ENCODE measurements around the gene ALX3.
"Not testable (repeated sequence)": the region's sequence is repeated elsewhere in the genome, so short reads cannot be mapped to it uniquely, and the experiment has no call there.

The ALX3 gene

DNA sequence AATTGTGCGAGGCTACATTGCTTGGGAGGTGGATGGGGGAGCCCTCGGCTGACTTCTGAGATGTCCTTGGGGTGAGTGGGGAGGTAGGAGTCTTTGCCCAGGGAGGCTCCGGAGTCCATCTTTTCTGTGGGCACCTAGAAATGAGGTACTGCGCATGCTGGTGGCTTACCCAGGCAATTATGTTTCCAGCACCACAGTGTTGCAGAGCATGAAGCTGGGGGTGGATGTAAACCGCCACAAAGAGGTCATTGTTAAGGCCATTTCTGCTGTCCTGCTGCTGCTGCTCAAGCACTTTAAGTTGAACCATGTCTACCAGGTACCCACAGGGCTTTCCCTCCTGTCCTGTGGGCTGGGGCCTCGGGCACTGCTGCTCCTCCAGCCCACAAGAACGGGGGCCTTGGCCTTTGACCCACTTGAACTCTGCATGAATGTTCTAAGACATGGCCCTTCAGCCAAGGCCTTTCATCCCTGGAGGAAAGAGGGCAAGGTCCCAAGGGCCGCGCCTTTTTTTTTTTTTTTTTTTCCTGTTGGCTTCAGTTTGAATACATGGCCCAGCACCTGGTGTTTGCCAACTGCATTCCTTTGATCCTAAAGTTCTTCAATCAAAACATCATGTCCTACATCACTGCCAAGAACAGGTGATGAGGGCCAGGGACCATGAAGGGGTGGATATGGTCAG lies 21.4 kb downstream of the ALX3 start:
- DNase-seq (ENCODE audit: low read depth in 1 of 2, low spot score in 1 of 2), result no peak

- DNase-seq (ENCODE audit: low read depth in 1 of 2, low spot score in 1 of 2), result no peak
Observed at GRCh38 chr1:110048240-110048639, 22.2 kb downstream of the ALX3 start.

- DNase-seq (ENCODE audit: low read depth in 1 of 2, low spot score in 1 of 2), result no peak
Observed at GRCh38 chr1:110047463-110047862, 23.0 kb downstream of the ALX3 start.

DNA sequence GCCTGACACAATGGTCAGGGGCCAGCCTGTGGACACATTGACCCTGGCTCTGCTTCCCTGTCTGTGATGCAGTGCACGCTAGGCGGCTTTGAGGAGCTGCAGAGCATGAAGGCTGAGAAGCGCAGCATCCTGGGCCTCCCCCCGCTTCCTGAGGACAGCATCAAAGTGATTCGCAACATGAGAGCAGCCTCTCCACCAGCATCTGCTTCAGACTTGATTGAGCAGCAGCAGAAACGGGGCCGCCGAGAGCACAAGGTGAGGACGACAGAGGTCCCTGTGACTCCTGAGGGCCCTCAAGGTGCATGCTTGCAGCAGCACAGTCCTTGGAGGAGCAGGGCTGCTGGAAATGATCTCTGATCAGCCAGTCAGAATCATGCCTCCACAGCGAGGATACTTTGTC lies 27.5 kb downstream of the ALX3 start:
- DNase-seq (ENCODE audit: low read depth in 1 of 2, low spot score in 1 of 2), result no peak

- no peak for DNase-seq (ENCODE audit: low read depth in 1 of 2, low spot score in 1 of 2)
Observed at GRCh38 chr1:110040548-110040947, 29.9 kb downstream of the ALX3 start.

- DNase-seq (ENCODE audit: low read depth in 1 of 2, low spot score in 1 of 2), result no peak
Observed at GRCh38 chr1:110039641-110040040, 30.8 kb downstream of the ALX3 start.

DNA sequence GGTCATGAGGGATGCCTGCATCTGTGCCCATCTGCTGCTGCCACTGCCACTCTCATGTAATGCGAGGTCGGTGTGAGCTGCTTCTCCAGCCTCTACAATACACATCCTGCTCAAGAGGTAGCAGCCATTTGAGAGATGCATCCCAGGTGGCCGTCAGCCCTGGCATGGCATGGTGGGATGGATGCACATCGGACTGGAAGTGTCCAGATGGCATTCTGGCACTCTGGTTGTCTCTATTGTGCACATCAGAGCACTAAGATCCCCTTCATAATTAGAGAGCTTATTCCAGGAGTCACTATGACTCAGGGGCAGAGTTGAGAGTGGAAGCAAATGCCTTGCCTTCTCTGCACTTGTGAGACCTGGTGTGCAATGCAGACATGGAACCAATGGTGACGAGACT lies 32.2 kb downstream of the ALX3 start:
- no peak for DNase-seq (ENCODE audit: low read depth in 1 of 2, low spot score in 1 of 2)

- DNase-seq (ENCODE audit: low read depth in 1 of 2, low spot score in 1 of 2), result no peak
Observed at GRCh38 chr1:110035236-110035752, 35.2 kb downstream of the ALX3 start.

GRCh38 chr1:110034451-110035235 lies 35.8 kb downstream of the ALX3 start, which contains the start of gene STRIP1:
STRIP1 (plus strand) TSS chr1:110034624; CDS start chr1:110034638, 14 bp downstream.
- peak; percentile 82 to 90 for DNase-seq (ENCODE audit: low read depth in 1 of 2, low spot score in 1 of 2)

GRCh38 chr1:110034040-110034450 lies 36.4 kb downstream of the ALX3 start:
- no peak for DNase-seq (ENCODE audit: low read depth in 1 of 2, low spot score in 1 of 2)

GRCh38 chr1:110033421-110033820 lies 37.1 kb downstream of the ALX3 start:
- no peak for DNase-seq (ENCODE audit: low read depth in 1 of 2, low spot score in 1 of 2)

DNA sequence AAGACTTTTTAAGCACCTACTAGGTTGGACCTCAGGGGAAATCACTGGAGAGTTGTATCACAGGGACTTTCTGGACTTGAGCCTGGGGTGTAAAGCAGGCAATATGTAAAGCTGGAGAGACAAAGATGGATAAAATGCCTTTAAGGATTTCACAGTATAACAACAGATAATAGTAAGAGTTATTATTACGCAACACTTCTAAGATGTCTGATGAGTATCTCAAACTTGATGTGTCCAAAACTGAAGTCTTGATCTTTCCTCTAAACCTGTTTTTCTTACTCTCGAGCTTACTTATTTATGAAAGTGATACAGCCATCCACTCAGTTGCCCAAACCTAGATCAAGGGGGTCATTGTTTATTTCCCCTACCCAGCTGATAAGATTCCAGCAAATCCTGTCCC lies 38.1 kb downstream of the ALX3 start:
- DNase-seq (ENCODE audit: low read depth in 1 of 2, low spot score in 1 of 2), result no peak

GRCh38 chr1:110030687-110031086 lies 39.8 kb downstream of the ALX3 start:
- not testable (repeated sequence) for DNase-seq (ENCODE audit: low read depth in 1 of 2, low spot score in 1 of 2)

- no peak for DNase-seq (ENCODE audit: low read depth in 1 of 2, low spot score in 1 of 2)
Observed at GRCh38 chr1:110024613-110025012, 45.9 kb downstream of the ALX3 start.

GRCh38 chr1:110021285-110021684 lies 49.2 kb downstream of the ALX3 start:
- no peak for DNase-seq (ENCODE audit: low read depth in 1 of 2, low spot score in 1 of 2)

DNA sequence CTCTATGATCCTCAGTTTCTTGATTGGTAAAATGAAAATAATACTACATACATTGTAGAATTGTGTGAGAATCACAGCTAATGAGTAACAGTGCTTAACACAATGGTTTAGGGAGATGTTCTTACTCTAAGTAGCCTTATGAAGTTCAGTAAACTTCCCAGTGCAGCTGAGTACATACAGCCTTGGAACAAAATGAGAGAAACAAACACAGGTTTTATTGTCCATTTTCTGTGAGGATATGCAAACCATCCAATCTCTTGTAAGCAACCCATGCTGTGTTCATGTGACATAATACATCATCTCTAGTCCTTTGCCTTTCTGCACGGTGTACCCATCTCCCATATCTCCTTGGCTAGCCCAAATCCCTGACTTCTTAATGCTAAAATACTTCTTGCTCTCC lies 50.7 kb downstream of the ALX3 start:
- no peak for DNase-seq (ENCODE audit: low read depth in 1 of 2, low spot score in 1 of 2)

GRCh38 chr1:110018396-110018795 lies 52.1 kb downstream of the ALX3 start:
- no peak for DNase-seq (ENCODE audit: low read depth in 1 of 2, low spot score in 1 of 2)

- DNase-seq (ENCODE audit: low read depth in 1 of 2, low spot score in 1 of 2), result no peak
Observed at GRCh38 chr1:110017792-110018191, 52.7 kb downstream of the ALX3 start.

- no peak for DNase-seq (ENCODE audit: low read depth in 1 of 2, low spot score in 1 of 2)
Observed at GRCh38 chr1:110012100-110012780, 58.2 kb downstream of the ALX3 start.

- no peak for DNase-seq (ENCODE audit: low read depth in 1 of 2, low spot score in 1 of 2)
Observed at GRCh38 chr1:110011527-110012041, 58.9 kb downstream of the ALX3 start.

All from activated CD4-positive, alpha-beta T cell treated with anti-CD3 and anti-CD28 coated beads, Interleukin-2, amount 50 U/mL, for 24 hours (primary cell).